SJSA1 (cell line): ENCODE data around the gene CDH23. TPM values are rescaled to one million over a fixed set of nuclear protein-coding genes. Genes with fewer than 3 reads are reported as not detected.

Source experiments
- DNase-seq, 2 experiments: peaks; one replicate each; pipeline ENCODE4 v3.0.0-alpha.2; 2015 to 2020; ENCODE audit warnings: low spot score in 2 of 2, low read depth in 1 of 2
- H3K27ac ChIP-seq: fragments of 250-450 bp; sonication (Bioruptor Pico); 2 replicates; pipeline ENCODE4 v1.5.1; 2020; ENCODE audit warnings: mild to moderate bottlenecking, moderate library complexity
- H3K27me3 ChIP-seq: fragments of 250-450 bp; sonication (Bioruptor Pico); replicated peaks from 2 replicates; pipeline ENCODE4 v1.5.1; 2020; ENCODE audit warnings: mild to moderate bottlenecking, moderate library complexity
- H3K36me3 ChIP-seq: fragments of 250-450 bp; sonication (Bioruptor Pico); 2 replicates; pipeline ENCODE4 v1.5.1; 2020; ENCODE audit warnings: mild to moderate bottlenecking
- H3K4me1 ChIP-seq: fragments of 250-450 bp; sonication (Bioruptor Pico); replicated peaks from 2 replicates; pipeline ENCODE4 v1.6.1; 2021; ENCODE audit warnings: mild to moderate bottlenecking
- H3K4me3 ChIP-seq: fragments of 250-450 bp; sonication (Bioruptor Pico); 2 replicates; pipeline ENCODE4 v1.5.1; 2020; ENCODE audit warnings: mild to moderate bottlenecking
- H3K9me3 ChIP-seq: fragments of 250-450 bp; sonication (Bioruptor Pico); replicated peaks from 2 replicates; pipeline ENCODE4 v1.5.1; 2020; ENCODE audit warnings: mild to moderate bottlenecking
- total RNA-seq: library from RNA; depleted of rRNA; stranded (reverse); fragments of >200 nt; shearing (Covaris generic); gene quantifications from 2 replicates; pipeline ENCODE4 v1.2.3, GENCODE V29; 2014

The CDH23 gene
- total RNA-seq, 1 experiment from 2014 or later = 0.37 TPM

GRCh38 chr10:71695502-71696476, 299.1 kb downstream of the CDH23 start:
- Histone ChIP-seq H3K4me1 (peaks cover 14% of the 10 kb centered on the region), H3K4me3 (no peak overlapping the region), H3K36me3 (no peaks in the 10 kb centered on the region), H3K9me3 (no peaks in the 10 kb centered on the region), H3K27me3 (no peaks in the 10 kb centered on the region; the same call in 1 of the 2 replicates), H3K27ac (no peak overlapping the region)
- DNase-seq = no peak

GRCh38 chr10:71696628-71697326, 300.1 kb downstream of the CDH23 start:
- H3K36me3 ChIP-seq = no peaks in the 10 kb centered on the region
- peak; percentile 49 to 65 for DNase-seq
- no peak overlapping the region for H3K4me3 ChIP-seq
- H3K9me3 ChIP-seq = no peaks in the 10 kb centered on the region
- H3K27me3 ChIP-seq = no peaks in the 10 kb centered on the region; the same call in 1 of the 2 replicates
- H3K27ac ChIP-seq = no peak overlapping the region
- H3K4me1 ChIP-seq = peaks cover 14% of the 10 kb centered on the region

GRCh38 chr10:71697938-71698709, 301.4 kb downstream of the CDH23 start:
- Histone ChIP-seq H3K27ac (no peak overlapping the region), H3K9me3 (no peaks in the 10 kb centered on the region), H3K36me3 (no peaks in the 10 kb centered on the region), H3K4me3 (no peak overlapping the region), H3K27me3 (no peaks in the 10 kb centered on the region; the same call in 1 of the 2 replicates), H3K4me1 (peaks cover 11% of the 10 kb centered on the region)
- no peak for DNase-seq

GRCh38 chr10:71698737-71699136, 302.0 kb downstream of the CDH23 start:
- H3K27me3 ChIP-seq = no peaks in the 10 kb centered on the region; the same call in 1 of the 2 replicates
- no peaks in the 10 kb centered on the region for H3K36me3 ChIP-seq
- H3K27ac ChIP-seq = no peak overlapping the region
- no peak overlapping the region for H3K4me3 ChIP-seq
- no peak for DNase-seq
- H3K4me1 ChIP-seq = peaks cover 5% of the 10 kb centered on the region
- no peaks in the 10 kb centered on the region for H3K9me3 ChIP-seq

- Histone ChIP-seq H3K36me3 (no peaks in the 10 kb centered on the region), H3K4me1 (no peaks in the 10 kb centered on the region), H3K27me3 (no peaks in the 10 kb centered on the region; the same call in 1 of the 2 replicates), H3K9me3 (no peaks in the 10 kb centered on the region), H3K4me3 (no peak overlapping the region), H3K27ac (no peak overlapping the region)
- no peak for DNase-seq
Observed at GRCh38 chr10:71700731-71701368, 304.1 kb downstream of the CDH23 start.

GRCh38 chr10:71701496-71702132, 304.9 kb downstream of the CDH23 start:
- H3K27ac ChIP-seq = no peak overlapping the region
- H3K27me3 ChIP-seq = no peaks in the 10 kb centered on the region; the same call in 1 of the 2 replicates
- no peak overlapping the region for H3K4me3 ChIP-seq
- H3K36me3 ChIP-seq = no peaks in the 10 kb centered on the region
- H3K9me3 ChIP-seq = no peaks in the 10 kb centered on the region
- H3K4me1 ChIP-seq = no peaks in the 10 kb centered on the region
- no peak for DNase-seq

- Histone ChIP-seq H3K4me1 (no peaks in the 10 kb centered on the region), H3K36me3 (no peaks in the 10 kb centered on the region)
Observed at GRCh38 chr10:71703577-71703976, 306.9 kb downstream of the CDH23 start.

GRCh38 chr10:71704816-71705215, 308.1 kb downstream of the CDH23 start:
- DNase-seq = no peak
- Histone ChIP-seq H3K4me1 (no peaks in the 10 kb centered on the region), H3K36me3 (no peaks in the 10 kb centered on the region), H3K27ac (no peak overlapping the region), H3K9me3 (no peaks in the 10 kb centered on the region), H3K27me3 (no peaks in the 10 kb centered on the region; the same call in 1 of the 2 replicates), H3K4me3 (no peak overlapping the region)

More at GRCh38 chr10:71703577-71703976, 306.9 kb downstream of the CDH23 start:
- Histone ChIP-seq H3K4me3 (no peak overlapping the region), H3K27ac (no peak overlapping the region), H3K9me3 (no peaks in the 10 kb centered on the region), H3K27me3 (no peaks in the 10 kb centered on the region; the same call in 1 of the 2 replicates)
- DNase-seq = no peak

- no peak overlapping the region for H3K27ac ChIP-seq
- H3K4me1 ChIP-seq = no peaks in the 10 kb centered on the region
- no peaks in the 10 kb centered on the region; the same call in 1 of the 2 replicates for H3K27me3 ChIP-seq
Observed at GRCh38 chr10:71705582-71705981, 308.9 kb downstream of the CDH23 start.

GRCh38 chr10:71706216-71707121, 309.7 kb downstream of the CDH23 start:
- H3K27me3 ChIP-seq = no peaks in the 10 kb centered on the region
- no peak for DNase-seq
- no peak overlapping the region for H3K27ac ChIP-seq
- no peak overlapping the region for H3K4me3 ChIP-seq
- H3K4me1 ChIP-seq = no peaks in the 10 kb centered on the region
- no peaks in the 10 kb centered on the region for H3K9me3 ChIP-seq
- H3K36me3 ChIP-seq = no peaks in the 10 kb centered on the region

More at GRCh38 chr10:71705582-71705981, 308.9 kb downstream of the CDH23 start:
- H3K4me3 ChIP-seq = no peak overlapping the region
- no peaks in the 10 kb centered on the region for H3K36me3 ChIP-seq
- DNase-seq = no peak
- no peaks in the 10 kb centered on the region for H3K9me3 ChIP-seq

- DNase-seq = no peak
- no peak overlapping the region for H3K27ac ChIP-seq
- H3K9me3 ChIP-seq = no peaks in the 10 kb centered on the region
- no peaks in the 10 kb centered on the region for H3K27me3 ChIP-seq
- H3K36me3 ChIP-seq = no peaks in the 10 kb centered on the region
- no peak overlapping the region for H3K4me3 ChIP-seq
- no peaks in the 10 kb centered on the region for H3K4me1 ChIP-seq
Observed at GRCh38 chr10:71707240-71707789, 310.6 kb downstream of the CDH23 start.
